GM23338 (cell line): Measurements from ENCODE around the gene SERPINA5. TPM values are rescaled to one million over a fixed set of nuclear protein-coding genes. Genes with fewer than 3 reads are reported as not detected.
"Not testable (repeated sequence)": the region's sequence is repeated elsewhere in the genome, so short reads cannot be mapped to it uniquely, and the experiment has no call there.

Experiments
- ATAC-seq: fragments of 200-7000 bp; cut with Tn5 transposase; 3 replicates; pipeline ENCODE4 v1.9.1; 2020
- DNase-seq: peaks from one replicate; pipeline ENCODE4 v3.0.0-alpha.2; 2015; ENCODE audit warnings: low spot score
- H2AFZ ChIP-seq: fragments of 200-600 bp; sonication (generic); 2 replicates; pipeline ENCODE4 v1.8.0; 2016; ENCODE audit warnings: antibody characterized with exemption, mild to moderate bottlenecking, moderate library complexity
- H3F3A ChIP-seq: fragments of 200-600 bp; sonication (generic); replicated peaks from 2 replicates; pipeline ENCODE4 v1.8.0; 2017; ENCODE audit warnings: antibody characterized with exemption, mixed run types, low read depth
- H3K27ac ChIP-seq: fragments of 200-600 bp; sonication (generic); 2 replicates; pipeline ENCODE4 v1.6.1; 2016; ENCODE audit warnings: low read depth
- H3K27me3 ChIP-seq: fragments of 200-600 bp; sonication (generic); 2 replicates; pipeline ENCODE4 v1.8.0; 2016; ENCODE audit warnings: mild to moderate bottlenecking, mixed run types, moderate library complexity; ENCODE audit not compliant: insufficient read depth
- H3K36me3 ChIP-seq: fragments of 200-600 bp; sonication (generic); 2 replicates; pipeline ENCODE4 v1.8.0; 2016; ENCODE audit warnings: mild to moderate bottlenecking; ENCODE audit not compliant: insufficient read depth
- H3K4me1 ChIP-seq: fragments of 200-600 bp; sonication (generic); 2 replicates; pipeline ENCODE4 v1.8.0; 2016; ENCODE audit warnings: mild to moderate bottlenecking, moderate library complexity; ENCODE audit not compliant: insufficient read depth
- H3K4me2 ChIP-seq: fragments of 200-600 bp; sonication (generic); 2 replicates; pipeline ENCODE4 v1.7.1; 2017; ENCODE audit warnings: mixed run types
- H3K4me3 ChIP-seq: fragments of 200-600 bp; sonication (generic); 2 replicates; pipeline ENCODE4 v1.6.1; 2016; ENCODE audit warnings: mixed run types
- H3K79me2 ChIP-seq: fragments of 200-600 bp; sonication (generic); replicated peaks from 2 replicates; pipeline ENCODE4 v1.8.0; 2017; ENCODE audit warnings: mild to moderate bottlenecking; ENCODE audit not compliant: insufficient read depth
- H3K9me2 ChIP-seq: fragments of 200-600 bp; sonication (generic); 2 replicates; pipeline ENCODE4 v1.8.0; 2017; ENCODE audit not compliant: insufficient read depth
- H4K20me1 ChIP-seq: fragments of 200-600 bp; sonication (generic); replicated peaks from 2 replicates; pipeline ENCODE4 v1.8.0; 2017; ENCODE audit warnings: mild to moderate bottlenecking; ENCODE audit not compliant: insufficient read depth
- H3K27ac Mint-ChIP-seq: 2 replicates; pipeline ENCODE4 v1.8.0; 2020; ENCODE audit warnings: inconsistent platforms, mild to moderate bottlenecking, moderate library complexity, mixed read lengths
- H3K27me3 Mint-ChIP-seq: 3 replicates; pipeline ENCODE4 v1.8.0; 2022; ENCODE audit warnings: low read depth, mild to moderate bottlenecking, moderate library complexity, mixed read lengths, inconsistent platforms; ENCODE audit not compliant: insufficient read depth, poor library complexity
- H3K36me3 Mint-ChIP-seq: 3 replicates; pipeline ENCODE4 v1.8.0; 2021; ENCODE audit warnings: low read depth, mild to moderate bottlenecking, inconsistent platforms, moderate library complexity, mixed read lengths
- H3K4me1 Mint-ChIP-seq: 3 replicates; pipeline ENCODE4 v1.8.0; 2020; ENCODE audit warnings: mild to moderate bottlenecking, inconsistent platforms, mixed read lengths
- H3K4me3 Mint-ChIP-seq: 3 replicates; pipeline ENCODE4 v1.8.0; 2021; ENCODE audit warnings: moderate library complexity, mild to moderate bottlenecking, inconsistent platforms, mixed read lengths
- H3K9me3 Mint-ChIP-seq: 3 replicates; pipeline ENCODE4 v1.8.0; 2020; ENCODE audit warnings: moderate library complexity, mild to moderate bottlenecking, inconsistent platforms, mixed read lengths
- CREB1 ChIP-seq: fragments of 250-450 bp; sonication (Bioruptor Pico); IDR thresholded peaks from 2 replicates; pipeline ENCODE4 v1.5.0; 2020; ENCODE audit warnings: low read depth, mild to moderate bottlenecking, moderate library complexity
- EZH2 ChIP-seq: fragments of 200-600 bp; sonication (generic); IDR thresholded peaks from one replicate; pipeline ENCODE4 v1.8.0; 2017; ENCODE audit warnings: antibody characterized with exemption, mild to moderate bottlenecking, low read depth; ENCODE audit not compliant: unreplicated experiment
- JUNB ChIP-seq: IDR thresholded peaks from one replicate; pipeline ENCODE4 v1.6.1; 2016; ENCODE audit warnings: antibody characterized with exemption; ENCODE audit not compliant: unreplicated experiment
- NANOG ChIP-seq: IDR thresholded peaks from 2 replicates; pipeline ENCODE4 v1.6.1; 2016; ENCODE audit warnings: antibody characterized with exemption, borderline replicate concordance
- POLR2AphosphoS5 ChIP-seq: IDR thresholded peaks from 2 replicates; pipeline ENCODE4 v1.6.1; 2016; ENCODE audit warnings: antibody characterized with exemption, low read depth
- STAT1 ChIP-seq: IDR thresholded peaks from one replicate; pipeline ENCODE4 v1.6.1; 2016; ENCODE audit warnings: antibody characterized with exemption; ENCODE audit not compliant: unreplicated experiment
- polyA plus RNA-seq: library from polyadenylated mRNA; unstranded; fragments of >200 nt; fragmentation: Nextera tagmentation; extraction: Ambion mirVana; gene quantifications from 2 replicates; pipeline ENCODE4 v1.2.1, GENCODE V29; 2016
- total RNA-seq: library from RNA; depleted of rRNA; stranded (reverse); fragments of >200 nt; shearing (Covaris generic); gene quantifications from 2 replicates; pipeline ENCODE4 v1.2.3, GENCODE V29; 2014
- TF ChIP-seq, protein P1 (sequence below): IDR thresholded peaks from 2 replicates; pipeline ENCODE4 v1.6.1; 2016; ENCODE audit warnings: antibody characterized with exemption
- TF ChIP-seq, protein P2 (sequence below), 2 experiments: fragments of 200-600 bp in 1 of 2; sonication (generic) in 1 of 2; conservative IDR thresholded peaks; 2 replicates each; pipeline versions ENCODE4 v1.5.1 to v1.6.1; 2016 to 2017; ENCODE audit warnings: antibody characterized with exemption in 2 of 2, low read depth in 2 of 2, mild to moderate bottlenecking in 2 of 2, moderate library complexity in 1 of 2
- TF ChIP-seq, protein P3 (sequence below): IDR thresholded peaks from one replicate; pipeline ENCODE4 v1.6.1; 2018; ENCODE audit warnings: antibody characterized with exemption; ENCODE audit not compliant: unreplicated experiment
- TF ChIP-seq, protein P4 (sequence below): fragments of 250-450 bp; sonication (Bioruptor Pico); IDR thresholded peaks from 2 replicates; pipeline ENCODE4 v1.5.0; 2020; ENCODE audit warnings: mild to moderate bottlenecking, moderate library complexity

SERPINA5 gene
- total and polyA plus RNA-seq, 2 experiments from 2014 or later: 0.81 to 0.90 TPM

DNA sequence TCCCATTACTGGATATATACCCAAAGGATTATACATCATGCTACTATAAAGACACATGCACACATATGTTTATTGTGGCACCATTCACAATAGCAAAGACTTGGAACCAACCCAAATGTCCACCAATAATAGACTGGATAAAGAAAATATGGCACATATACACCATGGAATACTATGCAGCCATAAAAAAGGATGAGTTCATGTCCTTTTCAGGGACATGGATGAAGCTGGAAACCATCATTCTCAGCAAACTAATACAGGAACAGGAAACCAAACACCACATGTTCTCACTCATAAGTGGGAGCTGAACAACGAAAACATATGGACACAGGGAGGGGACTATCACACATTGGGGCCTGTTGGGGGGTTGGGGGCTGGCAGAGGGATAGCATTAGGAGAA is 27.7 kb downstream of the SERPINA5 start:
- H3K27me3 Mint-ChIP-seq, H3K9me3 Mint-ChIP-seq, H3K79me2 ChIP-seq, H3F3A ChIP-seq, H3K27ac Mint-ChIP-seq, H4K20me1 ChIP-seq, H3K36me3 Mint-ChIP-seq, DNase-seq, H3K27me3 ChIP-seq, H3K36me3 ChIP-seq, H3K4me2 ChIP-seq, H3K4me1 Mint-ChIP-seq, H3K9me2 ChIP-seq, H3K27ac ChIP-seq, H3K4me1 ChIP-seq, H3K4me3 Mint-ChIP-seq, ATAC-seq, H2AFZ ChIP-seq, H3K4me3 ChIP-seq: not testable (repeated sequence)

DNA sequence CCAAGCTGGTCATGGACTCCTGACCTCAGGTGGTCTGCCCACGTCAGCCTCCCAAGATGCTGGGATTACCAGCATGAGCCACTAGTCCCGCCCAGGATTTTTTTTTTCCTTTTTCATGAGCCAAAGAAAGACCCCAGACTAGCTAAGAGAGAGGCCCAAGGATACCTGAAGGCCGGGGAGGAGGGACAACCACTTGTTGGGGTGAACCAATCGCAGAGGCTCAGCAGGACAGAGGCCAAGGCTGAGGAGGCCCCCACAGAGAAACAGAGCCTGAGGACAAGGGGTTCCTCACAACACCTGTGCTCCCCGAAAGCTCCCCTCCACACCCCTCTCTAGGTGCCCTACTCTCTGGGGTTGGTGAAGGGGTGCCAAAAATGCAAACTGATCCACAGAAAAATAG is 30.0 kb downstream of the SERPINA5 start:
- no peaks in the 10 kb centered on the region for H3K36me3 ChIP-seq
- H3K79me2 ChIP-seq: no peaks in the 10 kb centered on the region
- no peaks in the 10 kb centered on the region for H4K20me1 ChIP-seq
- peaks cover 3% of the 10 kb centered on the region; the same call in 1 of the 3 replicates for H3K4me1 Mint-ChIP-seq
- H3F3A ChIP-seq: no peaks in the 10 kb centered on the region
- H3K9me2 ChIP-seq: no peaks in the 10 kb centered on the region
- no peak overlapping the region for H3K27ac Mint-ChIP-seq
- no peak overlapping the region for H2AFZ ChIP-seq
- H3K4me3 Mint-ChIP-seq: no peak overlapping the region
- H3K4me2 ChIP-seq: no peak overlapping the region
- H3K27me3 ChIP-seq: no peaks in the 10 kb centered on the region
- no peaks in the 10 kb centered on the region for H3K4me1 ChIP-seq
- DNase-seq: no peak
- no peaks in the 10 kb centered on the region for H3K36me3 Mint-ChIP-seq
- no peak overlapping the region for H3K27ac ChIP-seq
- peaks cover 4% of the 10 kb centered on the region for H3K27me3 Mint-ChIP-seq
- H3K9me3 Mint-ChIP-seq: peaks cover 4% of the 10 kb centered on the region; the same call in 1 of the 3 replicates
- no peak for ATAC-seq
- H3K4me3 ChIP-seq: no peak overlapping the region
- TF ChIP-seq CREB1 (CRISPR knock-in tag) (no peak), POLR2AphosphoS5 (no peak), JUNB (no peak), NANOG (no peak), STAT1 (no peak), EZH2 (no peak)
- TF ChIP-seq, protein P1, sequence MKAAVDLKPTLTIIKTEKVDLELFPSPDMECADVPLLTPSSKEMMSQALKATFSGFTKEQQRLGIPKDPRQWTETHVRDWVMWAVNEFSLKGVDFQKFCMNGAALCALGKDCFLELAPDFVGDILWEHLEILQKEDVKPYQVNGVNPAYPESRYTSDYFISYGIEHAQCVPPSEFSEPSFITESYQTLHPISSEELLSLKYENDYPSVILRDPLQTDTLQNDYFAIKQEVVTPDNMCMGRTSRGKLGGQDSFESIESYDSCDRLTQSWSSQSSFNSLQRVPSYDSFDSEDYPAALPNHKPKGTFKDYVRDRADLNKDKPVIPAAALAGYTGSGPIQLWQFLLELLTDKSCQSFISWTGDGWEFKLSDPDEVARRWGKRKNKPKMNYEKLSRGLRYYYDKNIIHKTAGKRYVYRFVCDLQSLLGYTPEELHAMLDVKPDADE: no peak
- TF ChIP-seq, protein P2, sequence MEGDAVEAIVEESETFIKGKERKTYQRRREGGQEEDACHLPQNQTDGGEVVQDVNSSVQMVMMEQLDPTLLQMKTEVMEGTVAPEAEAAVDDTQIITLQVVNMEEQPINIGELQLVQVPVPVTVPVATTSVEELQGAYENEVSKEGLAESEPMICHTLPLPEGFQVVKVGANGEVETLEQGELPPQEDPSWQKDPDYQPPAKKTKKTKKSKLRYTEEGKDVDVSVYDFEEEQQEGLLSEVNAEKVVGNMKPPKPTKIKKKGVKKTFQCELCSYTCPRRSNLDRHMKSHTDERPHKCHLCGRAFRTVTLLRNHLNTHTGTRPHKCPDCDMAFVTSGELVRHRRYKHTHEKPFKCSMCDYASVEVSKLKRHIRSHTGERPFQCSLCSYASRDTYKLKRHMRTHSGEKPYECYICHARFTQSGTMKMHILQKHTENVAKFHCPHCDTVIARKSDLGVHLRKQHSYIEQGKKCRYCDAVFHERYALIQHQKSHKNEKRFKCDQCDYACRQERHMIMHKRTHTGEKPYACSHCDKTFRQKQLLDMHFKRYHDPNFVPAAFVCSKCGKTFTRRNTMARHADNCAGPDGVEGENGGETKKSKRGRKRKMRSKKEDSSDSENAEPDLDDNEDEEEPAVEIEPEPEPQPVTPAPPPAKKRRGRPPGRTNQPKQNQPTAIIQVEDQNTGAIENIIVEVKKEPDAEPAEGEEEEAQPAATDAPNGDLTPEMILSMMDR (conservative IDR thresholded peaks at IDR 0.05; ENCODE audit: low read depth in 2 of 2): no peak
- TF ChIP-seq, protein P3, sequence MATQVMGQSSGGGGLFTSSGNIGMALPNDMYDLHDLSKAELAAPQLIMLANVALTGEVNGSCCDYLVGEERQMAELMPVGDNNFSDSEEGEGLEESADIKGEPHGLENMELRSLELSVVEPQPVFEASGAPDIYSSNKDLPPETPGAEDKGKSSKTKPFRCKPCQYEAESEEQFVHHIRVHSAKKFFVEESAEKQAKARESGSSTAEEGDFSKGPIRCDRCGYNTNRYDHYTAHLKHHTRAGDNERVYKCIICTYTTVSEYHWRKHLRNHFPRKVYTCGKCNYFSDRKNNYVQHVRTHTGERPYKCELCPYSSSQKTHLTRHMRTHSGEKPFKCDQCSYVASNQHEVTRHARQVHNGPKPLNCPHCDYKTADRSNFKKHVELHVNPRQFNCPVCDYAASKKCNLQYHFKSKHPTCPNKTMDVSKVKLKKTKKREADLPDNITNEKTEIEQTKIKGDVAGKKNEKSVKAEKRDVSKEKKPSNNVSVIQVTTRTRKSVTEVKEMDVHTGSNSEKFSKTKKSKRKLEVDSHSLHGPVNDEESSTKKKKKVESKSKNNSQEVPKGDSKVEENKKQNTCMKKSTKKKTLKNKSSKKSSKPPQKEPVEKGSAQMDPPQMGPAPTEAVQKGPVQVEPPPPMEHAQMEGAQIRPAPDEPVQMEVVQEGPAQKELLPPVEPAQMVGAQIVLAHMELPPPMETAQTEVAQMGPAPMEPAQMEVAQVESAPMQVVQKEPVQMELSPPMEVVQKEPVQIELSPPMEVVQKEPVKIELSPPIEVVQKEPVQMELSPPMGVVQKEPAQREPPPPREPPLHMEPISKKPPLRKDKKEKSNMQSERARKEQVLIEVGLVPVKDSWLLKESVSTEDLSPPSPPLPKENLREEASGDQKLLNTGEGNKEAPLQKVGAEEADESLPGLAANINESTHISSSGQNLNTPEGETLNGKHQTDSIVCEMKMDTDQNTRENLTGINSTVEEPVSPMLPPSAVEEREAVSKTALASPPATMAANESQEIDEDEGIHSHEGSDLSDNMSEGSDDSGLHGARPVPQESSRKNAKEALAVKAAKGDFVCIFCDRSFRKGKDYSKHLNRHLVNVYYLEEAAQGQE: no peak
- TF ChIP-seq, protein P4, sequence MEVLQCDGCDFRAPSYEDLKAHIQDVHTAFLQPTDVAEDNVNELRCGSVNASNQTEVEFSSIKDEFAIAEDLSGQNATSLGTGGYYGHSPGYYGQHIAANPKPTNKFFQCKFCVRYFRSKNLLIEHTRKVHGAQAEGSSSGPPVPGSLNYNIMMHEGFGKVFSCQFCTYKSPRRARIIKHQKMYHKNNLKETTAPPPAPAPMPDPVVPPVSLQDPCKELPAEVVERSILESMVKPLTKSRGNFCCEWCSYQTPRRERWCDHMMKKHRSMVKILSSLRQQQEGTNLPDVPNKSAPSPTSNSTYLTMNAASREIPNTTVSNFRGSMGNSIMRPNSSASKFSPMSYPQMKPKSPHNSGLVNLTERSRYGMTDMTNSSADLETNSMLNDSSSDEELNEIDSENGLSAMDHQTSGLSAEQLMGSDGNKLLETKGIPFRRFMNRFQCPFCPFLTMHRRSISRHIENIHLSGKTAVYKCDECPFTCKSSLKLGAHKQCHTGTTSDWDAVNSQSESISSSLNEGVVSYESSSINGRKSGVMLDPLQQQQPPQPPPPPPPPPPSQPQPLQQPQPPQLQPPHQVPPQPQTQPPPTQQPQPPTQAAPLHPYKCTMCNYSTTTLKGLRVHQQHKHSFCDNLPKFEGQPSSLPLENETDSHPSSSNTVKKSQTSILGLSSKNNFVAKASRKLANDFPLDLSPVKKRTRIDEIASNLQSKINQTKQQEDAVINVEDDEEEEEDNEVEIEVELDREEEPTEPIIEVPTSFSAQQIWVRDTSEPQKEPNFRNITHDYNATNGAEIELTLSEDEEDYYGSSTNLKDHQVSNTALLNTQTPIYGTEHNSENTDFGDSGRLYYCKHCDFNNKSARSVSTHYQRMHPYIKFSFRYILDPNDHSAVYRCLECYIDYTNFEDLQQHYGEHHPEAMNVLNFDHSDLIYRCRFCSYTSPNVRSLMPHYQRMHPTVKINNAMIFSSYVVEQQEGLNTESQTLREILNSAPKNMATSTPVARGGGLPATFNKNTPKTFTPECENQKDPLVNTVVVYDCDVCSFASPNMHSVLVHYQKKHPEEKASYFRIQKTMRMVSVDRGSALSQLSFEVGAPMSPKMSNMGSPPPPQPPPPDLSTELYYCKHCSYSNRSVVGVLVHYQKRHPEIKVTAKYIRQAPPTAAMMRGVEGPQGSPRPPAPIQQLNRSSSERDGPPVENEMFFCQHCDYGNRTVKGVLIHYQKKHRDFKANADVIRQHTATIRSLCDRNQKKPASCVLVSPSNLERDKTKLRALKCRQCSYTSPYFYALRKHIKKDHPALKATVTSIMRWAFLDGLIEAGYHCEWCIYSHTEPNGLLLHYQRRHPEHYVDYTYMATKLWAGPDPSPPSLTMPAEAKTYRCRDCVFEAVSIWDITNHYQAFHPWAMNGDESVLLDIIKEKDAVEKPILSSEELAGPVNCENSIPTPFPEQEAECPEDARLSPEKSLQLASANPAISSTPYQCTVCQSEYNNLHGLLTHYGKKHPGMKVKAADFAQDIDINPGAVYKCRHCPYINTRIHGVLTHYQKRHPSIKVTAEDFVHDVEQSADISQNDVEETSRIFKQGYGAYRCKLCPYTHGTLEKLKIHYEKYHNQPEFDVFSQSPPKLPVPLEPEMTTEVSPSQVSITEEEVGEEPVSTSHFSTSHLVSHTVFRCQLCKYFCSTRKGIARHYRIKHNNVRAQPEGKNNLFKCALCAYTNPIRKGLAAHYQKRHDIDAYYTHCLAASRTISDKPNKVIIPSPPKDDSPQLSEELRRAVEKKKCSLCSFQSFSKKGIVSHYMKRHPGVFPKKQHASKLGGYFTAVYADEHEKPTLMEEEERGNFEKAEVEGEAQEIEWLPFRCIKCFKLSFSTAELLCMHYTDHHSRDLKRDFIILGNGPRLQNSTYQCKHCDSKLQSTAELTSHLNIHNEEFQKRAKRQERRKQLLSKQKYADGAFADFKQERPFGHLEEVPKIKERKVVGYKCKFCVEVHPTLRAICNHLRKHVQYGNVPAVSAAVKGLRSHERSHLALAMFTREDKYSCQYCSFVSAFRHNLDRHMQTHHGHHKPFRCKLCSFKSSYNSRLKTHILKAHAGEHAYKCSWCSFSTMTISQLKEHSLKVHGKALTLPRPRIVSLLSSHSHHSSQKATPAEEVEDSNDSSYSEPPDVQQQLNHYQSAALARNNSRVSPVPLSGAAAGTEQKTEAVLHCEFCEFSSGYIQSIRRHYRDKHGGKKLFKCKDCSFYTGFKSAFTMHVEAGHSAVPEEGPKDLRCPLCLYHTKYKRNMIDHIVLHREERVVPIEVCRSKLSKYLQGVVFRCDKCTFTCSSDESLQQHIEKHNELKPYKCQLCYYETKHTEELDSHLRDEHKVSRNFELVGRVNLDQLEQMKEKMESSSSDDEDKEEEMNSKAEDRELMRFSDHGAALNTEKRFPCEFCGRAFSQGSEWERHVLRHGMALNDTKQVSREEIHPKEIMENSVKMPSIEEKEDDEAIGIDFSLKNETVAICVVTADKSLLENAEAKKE: no peak
